ENCODE results near the gene ROBO1.
"Not testable (repeated sequence)": the region's sequence is repeated elsewhere in the genome, so short reads cannot be mapped to it uniquely, and the experiment has no call there.

Gene ROBO1

DNA sequence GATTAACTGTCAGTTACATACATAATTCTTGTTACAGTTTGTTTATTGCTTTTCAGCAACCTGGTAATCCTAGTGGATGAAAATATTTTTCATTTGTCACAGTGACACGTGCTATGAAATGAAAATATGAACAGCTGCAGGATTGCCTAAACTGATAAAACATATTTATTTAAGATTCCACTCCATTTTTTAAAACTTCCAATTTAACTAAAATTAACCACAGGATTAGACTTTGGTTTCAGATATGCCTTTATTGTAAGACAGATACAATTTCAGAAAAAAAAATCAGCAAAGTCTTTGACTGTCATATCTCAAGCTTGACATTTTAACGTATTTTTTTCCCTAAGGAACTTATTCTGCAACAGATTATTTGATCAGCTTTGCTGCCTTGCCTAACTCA is 550.7 kb downstream of the ROBO1 start:
- DNase-seq = no peak

DNA sequence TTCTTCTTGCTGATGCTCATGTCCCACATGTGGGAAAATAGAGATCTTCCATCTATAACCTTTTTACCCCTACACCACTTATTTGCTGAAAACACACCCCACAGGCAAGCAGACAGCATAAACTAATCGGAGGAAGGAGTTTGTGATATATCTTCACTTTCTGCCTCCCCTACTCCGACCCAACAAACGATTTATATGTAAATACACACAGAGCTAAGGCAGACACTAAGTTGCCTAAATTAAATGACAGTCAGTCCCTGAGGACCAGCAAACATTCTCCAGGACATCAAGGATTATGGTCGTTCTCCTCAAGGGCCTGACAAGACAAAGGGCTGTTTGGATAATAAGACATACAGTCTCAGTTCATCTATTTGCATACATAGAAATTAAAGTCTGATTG is 552.5 kb downstream of the ROBO1 start:
- DNase-seq = no peak

DNA sequence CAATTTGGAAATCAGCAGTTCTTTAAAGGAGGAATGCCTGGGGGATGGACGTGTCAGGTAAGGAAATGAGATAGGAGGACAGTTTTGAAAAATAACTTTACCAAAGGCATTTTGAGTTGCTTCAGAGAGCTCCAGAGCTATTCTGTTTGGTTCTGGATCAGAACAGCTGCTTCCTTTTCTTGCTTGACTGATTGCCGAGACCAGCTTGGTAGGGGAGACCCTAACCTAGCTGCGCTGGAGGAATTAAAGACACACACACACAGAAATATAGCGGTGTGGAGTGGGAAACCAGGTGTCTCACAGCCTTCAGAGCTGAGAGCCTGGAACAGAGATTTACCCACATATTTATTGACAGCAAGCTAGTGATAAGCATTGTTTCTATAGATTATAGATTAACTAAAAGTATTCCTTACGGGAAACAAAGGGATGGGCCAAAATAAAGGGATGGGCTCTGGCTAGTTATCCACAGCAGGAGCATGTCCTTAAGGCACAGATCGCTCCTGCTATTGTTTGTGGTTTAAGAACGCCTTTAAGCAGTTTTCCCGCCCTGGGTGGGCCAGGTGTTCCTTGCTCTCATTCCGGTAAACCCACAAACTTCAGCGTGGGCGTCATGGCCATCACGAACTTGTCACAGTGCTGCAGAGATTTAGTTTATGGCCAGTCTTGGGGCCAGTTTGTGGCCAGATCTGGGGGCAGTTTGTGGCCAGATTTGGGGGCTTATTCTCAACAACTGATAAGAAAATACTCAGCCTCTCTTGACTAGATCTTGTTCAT is 556.0 kb downstream of the ROBO1 start:
- no peak for DNase-seq

DNA sequence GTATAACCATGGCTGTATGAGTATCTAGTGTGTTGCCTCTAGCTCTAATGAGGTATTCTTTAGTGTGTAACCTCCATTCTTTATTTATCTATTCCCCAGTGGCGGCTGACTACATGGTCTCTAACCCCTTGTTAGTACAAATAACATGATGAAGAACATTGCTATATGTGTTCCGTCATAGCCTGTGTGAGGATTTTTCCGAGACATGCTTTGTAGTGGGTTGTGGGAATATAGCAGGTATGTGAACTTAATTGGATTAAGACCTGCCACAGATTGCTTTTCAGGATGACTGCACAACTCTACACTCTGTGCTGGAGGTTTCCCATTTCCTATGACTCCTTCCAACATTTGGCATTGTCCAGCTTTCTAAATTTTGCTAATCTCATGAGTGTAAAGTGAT is 563.4 kb downstream of the ROBO1 start:
- DNase-seq = no peak

DNA sequence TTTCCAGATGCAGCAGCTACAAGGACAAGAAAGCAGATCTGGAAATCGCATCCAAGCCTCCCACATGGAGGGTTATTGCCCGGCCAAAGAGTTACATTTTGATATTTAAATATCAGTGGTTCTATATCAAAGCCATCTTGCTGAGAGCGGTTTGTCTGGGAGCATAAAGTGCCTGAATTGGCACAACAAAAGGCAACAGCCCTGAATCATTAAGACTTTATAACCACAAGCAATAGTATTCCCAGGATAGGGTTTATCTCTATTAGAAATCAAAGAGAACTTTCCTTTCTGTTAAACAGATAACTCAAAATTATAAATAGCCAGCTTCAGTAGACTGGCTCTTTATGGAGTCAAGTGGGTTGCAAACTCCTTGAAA is 564.7 kb downstream of the ROBO1 start:
- DNase-seq = no peak

DNA sequence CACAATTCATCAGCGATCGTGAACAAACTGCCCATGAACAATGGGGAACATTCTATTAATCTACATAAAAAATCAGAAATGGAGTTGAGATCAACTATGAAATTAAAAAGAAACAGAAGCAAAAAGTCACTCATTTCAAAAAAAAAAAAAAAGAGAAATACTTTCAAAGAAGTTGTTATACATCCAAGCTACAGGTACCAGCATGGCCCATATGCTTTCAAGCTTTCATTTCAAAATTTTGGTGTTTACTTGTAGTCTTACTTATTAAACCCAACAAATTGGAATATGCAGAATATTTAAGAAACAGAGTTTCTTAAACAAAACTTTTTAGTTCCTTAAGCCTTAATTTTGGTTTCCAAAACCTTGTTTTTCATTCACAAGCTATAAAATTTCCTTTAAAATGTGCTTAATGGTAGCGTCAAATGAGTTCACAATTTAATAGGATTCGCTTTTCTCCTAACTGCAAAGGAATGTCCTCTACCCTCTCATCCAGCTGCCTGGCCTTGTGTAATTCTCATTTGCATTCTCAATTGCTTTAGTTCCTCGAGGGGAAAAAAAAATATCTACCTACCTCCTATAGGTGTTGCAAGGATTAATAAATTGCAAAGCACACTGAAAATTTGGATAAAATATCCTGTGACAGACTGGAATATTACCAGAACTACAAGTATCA is 565.2 kb downstream of the ROBO1 start:
- no peak for DNase-seq

DNA sequence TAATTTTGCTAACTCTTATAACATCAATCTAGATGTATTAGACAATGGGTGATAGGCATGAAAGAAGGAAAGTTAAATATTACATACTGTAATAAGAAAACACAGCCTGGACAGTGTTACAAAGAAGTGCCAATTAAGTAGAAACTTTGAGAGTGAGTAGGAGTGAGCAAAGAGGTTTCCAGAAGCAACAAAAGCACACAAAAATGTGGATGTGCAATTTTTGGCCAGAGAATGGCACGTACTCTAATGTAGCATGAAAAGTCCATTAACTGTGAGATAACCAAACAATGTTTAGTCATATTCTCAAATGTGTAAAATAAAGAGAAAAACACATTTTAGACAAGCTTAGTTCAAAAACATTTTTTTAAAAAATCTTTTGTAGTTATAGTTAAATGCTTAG is 567.3 kb downstream of the ROBO1 start:
- no peak for DNase-seq

DNA sequence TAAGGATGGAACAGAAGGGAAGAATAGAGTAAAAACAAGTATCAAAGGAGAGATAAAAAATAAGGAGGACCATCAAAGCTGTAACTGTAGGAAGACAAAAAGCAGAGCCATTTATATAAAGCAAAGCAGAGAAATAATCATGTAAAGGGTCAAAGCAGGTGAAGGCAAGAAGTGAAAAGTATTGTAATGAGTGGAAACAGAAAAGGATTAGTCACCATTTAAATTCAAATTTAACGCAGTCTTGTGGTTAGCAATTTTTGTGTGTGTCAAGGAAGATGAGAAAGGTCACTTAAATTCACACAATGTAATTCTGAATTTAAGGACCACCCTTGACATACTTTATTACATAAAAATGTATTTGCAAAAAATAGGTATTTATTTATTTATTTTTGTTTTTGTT is 567.8 kb downstream of the ROBO1 start:
- no peak for DNase-seq

DNA sequence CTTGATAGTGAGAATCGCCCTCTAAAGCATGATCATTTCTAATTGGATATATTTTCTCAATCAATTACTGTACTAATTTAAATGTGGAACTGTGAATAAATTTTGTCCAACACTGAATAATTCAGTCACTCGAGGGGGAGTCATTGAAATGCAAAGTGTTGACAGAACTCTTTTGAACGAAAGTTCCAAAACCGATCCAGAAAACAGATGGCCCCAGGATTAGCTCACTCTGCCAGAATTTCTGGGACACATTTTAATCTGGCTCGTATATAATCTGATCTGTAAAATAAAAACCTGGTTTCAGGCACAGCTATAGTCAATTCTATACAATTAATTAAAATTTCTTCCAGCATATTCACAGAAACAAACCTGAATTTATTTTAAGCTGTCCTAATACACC is 580.4 kb downstream of the ROBO1 start:
- no peak for DNase-seq

DNA sequence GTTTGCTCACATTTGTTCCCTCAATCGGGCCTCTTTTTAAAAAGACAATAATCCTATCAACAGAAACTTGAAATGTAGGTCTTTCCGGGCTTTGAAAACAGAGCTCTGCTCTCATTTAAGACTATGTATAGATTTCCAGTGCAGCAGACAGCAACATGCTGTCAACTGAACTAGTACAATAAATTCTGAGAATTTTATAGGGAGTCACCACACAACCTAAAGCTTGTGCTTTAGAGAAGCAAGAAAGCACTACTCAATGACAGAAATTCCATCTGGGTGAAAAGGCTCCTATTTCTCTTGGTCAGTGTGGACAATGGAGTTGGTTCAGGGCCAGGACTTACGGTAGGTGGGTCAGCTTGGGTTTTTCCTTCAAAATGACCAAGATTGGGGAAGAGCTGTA is 583.5 kb downstream of the ROBO1 start:
- DNase-seq = no peak

DNA sequence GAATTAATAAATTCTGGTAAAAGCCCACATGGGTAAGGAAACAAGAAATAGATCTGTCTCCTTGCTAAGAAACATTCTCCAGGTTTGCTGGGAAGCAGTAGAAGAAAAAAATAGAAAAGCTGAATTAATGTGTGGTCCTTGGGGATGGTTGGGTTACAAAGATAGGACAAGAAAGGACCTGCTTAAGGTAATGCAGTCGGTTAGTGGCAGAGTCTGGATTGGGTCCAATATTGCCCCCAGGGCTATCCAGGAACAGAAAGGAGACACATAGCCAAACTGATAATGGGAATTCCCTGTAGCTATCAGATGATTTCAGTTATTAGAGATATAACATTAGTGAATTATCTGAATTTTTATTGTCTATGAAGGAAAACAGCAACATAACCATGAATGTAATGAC is 584.3 kb downstream of the ROBO1 start:
- no peak for DNase-seq

DNA sequence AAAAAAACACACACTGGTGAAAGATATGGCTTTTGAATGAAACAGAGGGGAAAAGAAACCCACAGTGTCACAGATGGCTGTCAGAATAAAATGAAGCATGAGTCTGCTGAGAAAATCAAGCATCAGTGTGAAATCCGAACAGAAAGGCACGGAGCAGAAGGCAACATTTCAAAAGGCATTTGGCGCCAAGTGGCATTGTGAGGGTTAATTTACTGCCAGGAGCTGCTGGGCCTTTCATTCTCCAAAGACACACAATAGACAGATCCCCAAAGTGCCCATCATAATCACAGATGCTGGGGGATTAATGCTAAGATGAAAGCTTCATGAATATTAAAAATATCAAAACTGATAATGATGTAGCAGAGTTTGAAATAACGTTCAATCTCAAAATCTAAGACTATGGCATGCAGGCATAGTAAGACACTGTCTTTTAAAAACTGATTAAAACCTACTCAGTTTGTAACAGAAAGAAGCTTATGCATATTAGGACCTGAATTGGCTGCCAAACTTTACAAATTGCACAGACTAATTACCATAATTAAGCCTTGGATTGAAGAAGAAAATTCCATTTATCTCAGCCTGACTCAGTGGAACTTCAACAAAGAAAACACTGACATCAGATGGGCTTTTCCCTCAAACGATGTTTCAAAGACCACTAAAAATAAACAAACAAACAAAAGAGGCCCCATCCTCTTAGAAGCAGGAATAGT is 589.2 kb downstream of the ROBO1 start:
- DNase-seq = no peak

DNA sequence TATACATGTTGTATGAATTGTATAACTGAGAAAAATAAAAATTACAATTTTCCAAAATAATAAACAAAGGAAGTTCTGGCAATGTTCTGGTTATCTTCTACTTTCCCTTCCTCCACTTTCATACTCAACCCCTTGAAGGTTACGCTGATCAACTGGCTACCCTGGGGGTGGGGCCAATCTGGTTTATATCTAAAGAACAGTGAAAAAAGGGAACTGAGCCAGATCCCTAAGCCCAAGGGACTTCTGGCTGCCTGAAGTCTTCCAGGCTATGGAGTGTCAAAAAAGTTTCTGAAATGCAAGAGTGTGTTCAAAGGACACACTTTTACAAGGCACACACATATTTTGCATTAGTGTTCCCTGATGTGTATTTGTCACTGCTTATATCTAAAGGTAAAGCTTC is 591.9 kb downstream of the ROBO1 start:
- DNase-seq = no peak

DNA sequence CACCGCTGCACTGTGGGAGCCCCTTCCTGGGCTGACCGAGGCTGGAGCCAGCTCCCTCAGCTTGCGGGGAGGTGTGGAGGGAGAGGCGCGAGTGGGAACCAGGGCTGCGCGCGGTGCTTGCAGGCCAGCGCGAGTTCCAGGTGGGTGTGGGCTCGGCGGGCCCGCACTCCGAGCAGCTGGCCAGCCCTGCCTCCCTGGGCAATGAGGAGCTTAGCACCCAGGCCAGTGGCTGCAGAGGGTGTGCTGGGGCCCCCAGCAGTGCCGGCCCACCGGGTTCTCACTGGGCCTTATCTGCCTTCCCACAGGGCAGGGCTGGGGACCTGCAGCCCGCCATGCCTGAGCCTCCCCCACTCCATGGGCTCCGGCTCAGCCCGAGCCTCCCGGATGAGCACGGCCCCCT is 594.5 kb downstream of the ROBO1 start:
- DNase-seq = not testable (repeated sequence)

DNA sequence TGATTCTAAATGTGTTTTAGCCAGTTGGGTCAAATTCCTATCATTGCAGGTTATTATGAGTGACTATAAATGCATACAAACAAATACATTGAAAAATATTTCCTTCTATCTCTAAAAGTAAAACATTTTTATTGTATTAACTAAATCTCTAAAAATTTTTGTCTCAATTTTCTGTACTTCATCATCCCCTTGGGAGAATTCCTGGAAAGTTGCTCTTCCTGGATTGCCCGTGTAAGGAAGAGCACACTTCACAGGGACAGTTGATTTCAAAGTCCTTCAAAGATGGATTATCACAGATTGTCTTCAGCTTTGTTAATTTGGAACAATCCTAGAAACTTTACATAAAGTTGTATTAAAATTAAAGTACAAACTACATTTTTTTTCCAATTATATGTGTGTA is 595.6 kb downstream of the ROBO1 start:
- DNase-seq = no peak

DNA sequence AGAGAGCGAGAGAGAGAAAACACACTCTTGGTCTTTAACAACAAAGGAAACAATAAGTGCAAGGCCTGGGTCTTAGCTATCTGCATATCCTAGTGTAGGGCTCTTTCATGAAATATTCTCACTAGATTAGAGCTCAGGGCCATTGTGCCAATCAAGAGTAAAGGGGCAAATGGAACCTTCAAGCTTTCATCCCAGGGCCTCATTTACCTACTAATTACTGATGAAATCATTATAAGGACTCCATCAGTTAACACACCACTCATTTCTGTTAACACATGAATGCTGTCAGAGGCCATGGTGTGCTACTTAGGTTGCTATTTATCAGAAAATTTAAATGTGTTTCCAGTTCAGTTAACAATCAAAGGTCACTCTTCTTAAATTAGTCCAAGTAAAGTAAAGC is 597.8 kb downstream of the ROBO1 start:
- no peak for DNase-seq

DNA sequence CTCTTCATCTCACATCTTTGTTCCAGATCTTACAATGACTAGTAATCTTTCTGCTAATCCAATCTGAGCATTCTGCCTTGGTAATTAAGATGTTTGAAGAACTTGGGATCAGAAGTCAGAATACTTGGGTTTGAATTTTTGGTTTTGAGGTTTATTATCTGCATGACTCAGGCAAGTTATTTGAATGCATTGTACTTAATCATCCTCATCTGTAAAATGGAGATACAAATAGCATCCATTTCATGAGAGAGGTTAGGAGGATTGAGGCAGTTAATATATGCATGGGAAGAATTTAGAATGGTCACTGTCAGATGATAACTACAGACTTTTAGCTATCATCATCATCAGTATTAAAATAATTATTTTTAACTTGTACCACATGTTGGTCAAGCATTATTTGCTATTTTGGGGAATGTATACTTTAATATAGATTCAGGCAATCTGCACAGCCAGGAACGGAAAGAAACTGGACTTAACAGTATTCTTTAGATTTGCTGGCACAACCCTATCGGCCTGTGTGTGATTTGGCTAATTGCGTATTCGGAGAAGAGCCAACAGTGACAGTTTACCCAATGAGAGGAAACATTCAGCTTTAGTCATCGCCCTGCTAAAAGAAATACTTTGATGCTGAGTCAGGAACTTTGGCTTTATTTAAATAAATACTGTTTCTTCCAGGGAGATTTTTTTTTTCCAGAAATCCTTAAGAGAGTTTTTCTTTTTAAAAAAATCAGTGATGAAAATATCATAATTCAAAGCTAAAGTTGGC is 600.0 kb downstream of the ROBO1 start:
- DNase-seq = peak; percentile 89

DNA sequence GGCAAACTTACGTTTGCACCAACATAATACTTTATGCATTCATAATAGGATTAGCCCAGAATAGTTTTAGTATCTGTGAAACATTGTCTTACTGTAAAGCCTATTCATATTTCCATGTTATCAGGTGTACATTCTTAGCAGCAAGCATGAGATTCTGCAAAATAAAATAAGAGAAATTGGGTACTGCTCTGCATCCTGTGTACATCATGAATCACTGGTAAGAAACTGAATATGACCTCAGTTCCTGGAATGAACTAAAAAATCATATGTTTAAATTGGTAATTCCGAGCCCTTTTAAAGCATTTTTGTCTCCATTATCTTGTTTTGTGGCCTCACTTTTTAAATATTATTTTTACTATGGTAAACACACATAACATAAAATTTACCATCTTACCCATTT is 605.1 kb downstream of the ROBO1 start:
- DNase-seq = no peak

DNA sequence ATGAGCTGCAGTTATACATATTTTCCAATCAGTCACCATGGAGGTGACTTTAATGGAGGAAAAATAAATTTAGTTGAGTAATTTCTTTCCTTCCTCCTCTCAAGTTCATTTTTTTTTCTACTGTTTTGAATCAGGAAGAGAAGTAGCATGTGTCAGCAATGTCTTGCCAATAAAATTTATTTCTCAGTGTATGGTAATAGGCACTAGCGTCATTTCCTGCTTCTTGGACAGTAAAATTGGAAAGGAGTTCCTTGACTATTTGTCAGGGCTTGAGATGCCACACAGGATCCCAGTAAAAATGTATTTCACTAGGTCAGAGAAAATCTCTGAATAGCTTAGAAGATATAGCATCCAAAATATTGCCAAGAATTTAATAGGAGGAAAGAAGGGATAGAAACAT is 605.9 kb downstream of the ROBO1 start:
- DNase-seq = no peak

DNA sequence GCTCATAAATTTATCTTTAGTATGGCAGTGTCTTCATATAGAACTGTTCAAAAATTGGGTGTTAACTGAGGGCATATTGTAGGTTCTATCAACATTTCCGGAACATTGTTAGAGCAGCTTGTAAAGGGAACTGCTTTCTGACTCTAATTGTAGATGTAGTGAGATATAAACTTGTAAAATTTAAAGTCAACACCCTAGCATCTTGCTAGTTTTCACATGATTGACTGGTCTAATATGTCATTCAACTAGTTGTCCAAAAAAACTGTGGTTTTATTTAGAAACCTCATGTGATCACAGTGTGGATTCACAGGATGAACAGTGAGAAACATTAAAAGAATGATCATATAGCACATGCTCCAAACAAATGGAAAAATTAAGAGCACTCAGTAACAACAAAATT is 607.4 kb downstream of the ROBO1 start:
- no peak for DNase-seq

DNA sequence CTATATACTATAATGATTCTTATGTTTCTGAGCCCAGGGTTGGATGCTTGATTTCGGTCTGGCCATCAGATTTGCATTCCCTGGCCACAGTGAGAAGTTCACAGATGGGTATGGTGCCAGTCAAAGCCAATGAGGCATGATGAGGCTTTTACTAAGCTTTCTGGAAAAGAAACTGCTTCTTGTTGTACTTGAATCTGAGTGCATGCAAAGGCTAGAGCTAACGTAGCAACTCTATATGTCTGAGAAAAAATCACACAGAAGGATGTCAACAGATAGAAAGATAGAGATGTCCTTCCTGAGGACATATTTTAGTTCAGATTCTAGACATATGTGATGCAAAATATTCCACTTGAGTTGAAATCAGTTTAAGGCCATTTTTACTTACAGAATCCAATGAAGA is 608.1 kb downstream of the ROBO1 start:
- no peak for DNase-seq

DNA sequence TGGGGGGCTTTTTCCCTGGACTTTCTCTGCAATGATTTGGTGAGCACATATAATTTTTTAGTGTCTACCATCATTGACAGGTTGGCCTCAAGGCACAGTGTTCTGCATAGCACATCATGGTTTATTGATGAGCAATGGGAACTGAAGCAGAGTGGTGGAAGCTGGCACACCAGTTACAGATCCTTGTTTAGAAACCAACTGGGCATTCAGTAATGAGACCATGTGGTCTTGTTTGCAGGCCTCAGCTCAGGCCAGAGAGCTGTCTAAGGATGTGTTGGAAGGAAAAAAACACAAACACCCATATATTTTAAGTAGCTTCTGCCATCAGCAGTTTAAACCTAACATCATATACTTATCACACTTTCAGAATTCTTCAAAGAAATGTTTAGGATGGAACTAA is 610.6 kb downstream of the ROBO1 start:
- DNase-seq = no peak

DNA sequence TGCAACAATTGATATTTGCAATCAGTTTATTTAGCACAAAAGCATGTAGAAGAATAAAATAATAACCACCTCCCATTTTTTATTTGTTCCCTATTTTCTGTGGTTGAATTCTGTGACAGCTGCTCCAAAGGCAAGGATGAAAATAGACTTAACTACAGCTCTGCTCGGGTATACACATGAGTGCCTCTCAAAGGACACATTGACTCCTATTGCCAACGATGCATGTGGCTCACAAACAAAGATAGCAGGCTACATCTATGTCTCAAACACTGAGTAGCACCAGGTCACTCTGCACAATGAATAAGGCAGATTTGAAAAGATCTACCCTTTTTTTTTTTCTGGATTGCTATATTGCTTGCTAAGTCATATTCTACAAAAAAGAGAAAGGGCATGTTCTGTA is 612.9 kb downstream of the ROBO1 start:
- DNase-seq = no peak

DNA sequence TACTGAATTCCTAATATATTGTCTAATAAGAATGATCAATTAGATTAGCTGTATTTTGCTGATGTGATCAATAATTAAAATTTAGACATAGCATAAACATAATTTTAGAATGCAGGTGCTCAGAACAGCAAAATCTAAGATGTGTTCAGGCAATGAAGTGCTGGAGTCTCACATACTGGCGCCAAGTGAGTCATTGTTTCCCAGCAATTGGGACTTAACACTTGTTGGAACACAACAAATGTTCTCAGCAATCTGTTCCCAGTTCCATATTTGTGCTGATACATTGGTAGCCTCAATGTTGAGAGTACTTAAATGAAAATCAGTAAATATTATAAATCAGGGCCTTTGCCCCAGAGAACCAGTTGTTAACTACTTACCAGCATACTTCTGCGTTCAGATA is 619.0 kb downstream of the ROBO1 start:
- DNase-seq = no peak
